ENCODE measurements around the gene NDUFS6.

Gene NDUFS6

GRCh38 chr5:1753490-1753889 is 47.7 kb upstream of the NDUFS6 start:
- no peak for DNase-seq (ENCODE audit: low spot score)
- Histone ChIP-seq H3K4ac (ENCODE audit: low read length) (no peak overlapping the region), H3K4me1 (ENCODE audit: control insufficient read depth in 2 of 2, insufficient read depth in 1 of 2, low read depth in 1 of 2, low read length in 2 of 2) (peaks cover 2 to 8% of the 10 kb centered on the region in 2 donors), H2BK12ac (ENCODE audit: low read length) (no peak overlapping the region), H3K9ac (ENCODE audit: low read depth, low read length, poor library complexity) (no peak overlapping the region), H3K4me3 (ENCODE audit: low read length in 2 of 2) (no peak overlapping the region), H3K27ac (replicated peaks; ENCODE audit: low read length) (no peak overlapping the region), H2BK120ac (ENCODE audit: low read depth, low read length) (no peak overlapping the region), H3K9me3 (replicated peaks in 1 of 2; ENCODE audit: control insufficient read depth in 2 of 2, insufficient read depth in 1 of 2, low read depth in 1 of 2, low read length in 2 of 2) (peaks cover 2 to 5% of the 10 kb centered on the region in 2 donors), H2AK5ac (ENCODE audit: low read depth, low read length) (no peak overlapping the region), H2BK5ac (ENCODE audit: low read length) (no peak overlapping the region), H4K91ac (ENCODE audit: low read depth, low read length, poor library complexity) (no peak overlapping the region), H2AFZ (ENCODE audit: low read length) (no peak overlapping the region), H3K23ac (ENCODE audit: low read depth, low read length, poor library complexity) (no peak overlapping the region), H3K27me3 (ENCODE audit: control insufficient read depth in 3 of 3, insufficient read depth in 3 of 3, low read depth in 1 of 3, low read length in 3 of 3) (no peaks in the 10 kb centered on the region), H2BK15ac (ENCODE audit: low read length) (no peak overlapping the region), H3K36me3 (replicated peaks in 1 of 2; ENCODE audit: control insufficient read depth in 2 of 2, insufficient read depth in 2 of 2, low read length in 2 of 2) (no peaks in the 10 kb centered on the region), H3K18ac (ENCODE audit: low read length) (no peak overlapping the region), H3K4me2 (ENCODE audit: insufficient read depth, low read length, poor library complexity, severe bottlenecking) (no peak overlapping the region), H4K8ac (ENCODE audit: low read depth, low read length) (no peak overlapping the region), H3K79me1 (ENCODE audit: low read depth, low read length) (peaks cover 3% of the 10 kb centered on the region), H3K14ac (ENCODE audit: low read length) (no peak overlapping the region)
- WGBS, 2 donors (ENCODE audit: extremely low coverage in 2 of 2, insufficient read length in 2 of 2, insufficient replicate concordance in 1 of 2): no CpG with 5 or more reads among the region's 8 CpGs

- H3K18ac ChIP-seq (ENCODE audit: low read length): no peak overlapping the region
- no peak overlapping the region for H2AFZ ChIP-seq (ENCODE audit: low read length)
- no peaks in the 10 kb centered on the region for H3K27me3 ChIP-seq (ENCODE audit: control insufficient read depth in 3 of 3, insufficient read depth in 3 of 3, low read depth in 1 of 3, low read length in 3 of 3)
- H2BK12ac ChIP-seq (ENCODE audit: low read length): no peak overlapping the region
- no peak for DNase-seq (ENCODE audit: low spot score)
- H3K23ac ChIP-seq (ENCODE audit: low read depth, low read length, poor library complexity): no peak overlapping the region
- H2BK120ac ChIP-seq (ENCODE audit: low read depth, low read length): no peak overlapping the region
- H3K9ac ChIP-seq (ENCODE audit: low read depth, low read length, poor library complexity): no peak overlapping the region
- no peak overlapping the region for H4K8ac ChIP-seq (ENCODE audit: low read depth, low read length)
- no peaks in the 10 kb centered on the region for H3K36me3 ChIP-seq (replicated peaks in 1 of 2; ENCODE audit: control insufficient read depth in 2 of 2, insufficient read depth in 2 of 2, low read length in 2 of 2)
- H3K4ac ChIP-seq (ENCODE audit: low read length): no peak overlapping the region
- no peak overlapping the region for H3K27ac ChIP-seq (replicated peaks; ENCODE audit: low read length)
- no peak overlapping the region for H2BK5ac ChIP-seq (ENCODE audit: low read length)
- peaks cover 2 to 8% of the 10 kb centered on the region in 2 donors for H3K4me1 ChIP-seq (ENCODE audit: control insufficient read depth in 2 of 2, insufficient read depth in 1 of 2, low read depth in 1 of 2, low read length in 2 of 2)
- H3K9me3 ChIP-seq (replicated peaks in 1 of 2; ENCODE audit: control insufficient read depth in 2 of 2, insufficient read depth in 1 of 2, low read depth in 1 of 2, low read length in 2 of 2): peaks cover 5 to 10% of the 10 kb centered on the region in 2 donors
- H2AK5ac ChIP-seq (ENCODE audit: low read depth, low read length): no peak overlapping the region
- no peak overlapping the region for H3K14ac ChIP-seq (ENCODE audit: low read length)
- no peak overlapping the region for H3K4me3 ChIP-seq (ENCODE audit: low read length in 2 of 2)
- H3K4me2 ChIP-seq (ENCODE audit: insufficient read depth, low read length, poor library complexity, severe bottlenecking): no peak overlapping the region
- H4K91ac ChIP-seq (ENCODE audit: low read depth, low read length, poor library complexity): no peak overlapping the region
- no peak overlapping the region for H2BK15ac ChIP-seq (ENCODE audit: low read length)
- WGBS, 2 donors (ENCODE audit: extremely low coverage in 2 of 2, insufficient read length in 2 of 2, insufficient replicate concordance in 1 of 2): no CpG with 5 or more reads among the region's 14 CpGs
- peaks cover 3% of the 10 kb centered on the region for H3K79me1 ChIP-seq (ENCODE audit: low read depth, low read length)
Measured at GRCh38 chr5:1754531-1755220, 46.5 kb upstream of the NDUFS6 start.

- no CpG with 5 or more reads among the region's 14 CpGs for WGBS, 2 donors (ENCODE audit: extremely low coverage in 2 of 2, insufficient read length in 2 of 2, insufficient replicate concordance in 1 of 2)
- Histone ChIP-seq H3K27me3 (ENCODE audit: control insufficient read depth in 3 of 3, insufficient read depth in 3 of 3, low read depth in 1 of 3, low read length in 3 of 3) (no peaks in the 10 kb centered on the region), H3K4ac (ENCODE audit: low read length) (no peak overlapping the region)
Measured at GRCh38 chr5:1755321-1755949, 45.8 kb upstream of the NDUFS6 start.

GRCh38 chr5:1756481-1756880 is 44.7 kb upstream of the NDUFS6 start:
- peak overlapping the region; percentile 43 for H2AFZ ChIP-seq (ENCODE audit: low read length)
- H3K18ac ChIP-seq (ENCODE audit: low read length): no peak overlapping the region
- no peak overlapping the region for H2BK15ac ChIP-seq (ENCODE audit: low read length)
- H4K8ac ChIP-seq (ENCODE audit: low read depth, low read length): no peak overlapping the region
- no peaks in the 10 kb centered on the region for H3K36me3 ChIP-seq (replicated peaks in 1 of 2; ENCODE audit: control insufficient read depth in 2 of 2, insufficient read depth in 2 of 2, low read length in 2 of 2)
- H2BK5ac ChIP-seq (ENCODE audit: low read length): no peak overlapping the region
- peaks cover 5 to 10% of the 10 kb centered on the region in 2 donors for H3K9me3 ChIP-seq (replicated peaks in 1 of 2; ENCODE audit: control insufficient read depth in 2 of 2, insufficient read depth in 1 of 2, low read depth in 1 of 2, low read length in 2 of 2)
- no peak overlapping the region for H3K23ac ChIP-seq (ENCODE audit: low read depth, low read length, poor library complexity)
- no peak overlapping the region for H2AK5ac ChIP-seq (ENCODE audit: low read depth, low read length)
- no peak overlapping the region for H3K4me3 ChIP-seq (ENCODE audit: low read length in 2 of 2)
- no peak overlapping the region for H2BK12ac ChIP-seq (ENCODE audit: low read length)
- DNase-seq (ENCODE audit: low spot score): no peak
- H3K27ac ChIP-seq (replicated peaks; ENCODE audit: low read length): no peak overlapping the region
- no peaks in the 10 kb centered on the region for H3K27me3 ChIP-seq (ENCODE audit: control insufficient read depth in 3 of 3, insufficient read depth in 3 of 3, low read depth in 1 of 3, low read length in 3 of 3)
- WGBS, 2 donors (ENCODE audit: extremely low coverage in 2 of 2, insufficient read length in 2 of 2, insufficient replicate concordance in 1 of 2): no CpG with 5 or more reads among the region's 11 CpGs
- H3K4me2 ChIP-seq (ENCODE audit: insufficient read depth, low read length, poor library complexity, severe bottlenecking): no peak overlapping the region
- no peak overlapping the region for H4K91ac ChIP-seq (ENCODE audit: low read depth, low read length, poor library complexity)
- peaks cover 1 to 8% of the 10 kb centered on the region in 2 donors for H3K4me1 ChIP-seq (ENCODE audit: control insufficient read depth in 2 of 2, insufficient read depth in 1 of 2, low read depth in 1 of 2, low read length in 2 of 2)
- no peak overlapping the region for H3K4ac ChIP-seq (ENCODE audit: low read length)
- no peak overlapping the region for H2BK120ac ChIP-seq (ENCODE audit: low read depth, low read length)
- no peaks in the 10 kb centered on the region for H3K79me1 ChIP-seq (ENCODE audit: low read depth, low read length)
- no peak overlapping the region for H3K14ac ChIP-seq (ENCODE audit: low read length)
- no peak overlapping the region for H3K9ac ChIP-seq (ENCODE audit: low read depth, low read length, poor library complexity)

More at GRCh38 chr5:1755321-1755949, 45.8 kb upstream of the NDUFS6 start:
- H3K14ac ChIP-seq (ENCODE audit: low read length): no peak overlapping the region
- no peaks in the 10 kb centered on the region for H3K36me3 ChIP-seq (replicated peaks in 1 of 2; ENCODE audit: control insufficient read depth in 2 of 2, insufficient read depth in 2 of 2, low read length in 2 of 2)
- H3K27ac ChIP-seq (replicated peaks; ENCODE audit: low read length): no peak overlapping the region
- no peak for DNase-seq (ENCODE audit: low spot score)
- H3K4me1 ChIP-seq (ENCODE audit: control insufficient read depth in 2 of 2, insufficient read depth in 1 of 2, low read depth in 1 of 2, low read length in 2 of 2): peaks cover 2 to 8% of the 10 kb centered on the region in 2 donors
- H3K4me3 ChIP-seq (ENCODE audit: low read length in 2 of 2): no peak overlapping the region
- no peak overlapping the region for H3K4me2 ChIP-seq (ENCODE audit: insufficient read depth, low read length, poor library complexity, severe bottlenecking)
- no peak overlapping the region for H2BK5ac ChIP-seq (ENCODE audit: low read length)
- H4K91ac ChIP-seq (ENCODE audit: low read depth, low read length, poor library complexity): no peak overlapping the region
- H2BK12ac ChIP-seq (ENCODE audit: low read length): no peak overlapping the region
- no peak overlapping the region for H4K8ac ChIP-seq (ENCODE audit: low read depth, low read length)
- no peak overlapping the region for H2BK15ac ChIP-seq (ENCODE audit: low read length)
- peak overlapping the region; percentile 43 for H2AFZ ChIP-seq (ENCODE audit: low read length)
- peaks cover 5 to 10% of the 10 kb centered on the region in 2 donors for H3K9me3 ChIP-seq (replicated peaks in 1 of 2; ENCODE audit: control insufficient read depth in 2 of 2, insufficient read depth in 1 of 2, low read depth in 1 of 2, low read length in 2 of 2)
- H3K18ac ChIP-seq (ENCODE audit: low read length): peak overlapping the region; percentile 13
- H3K79me1 ChIP-seq (ENCODE audit: low read depth, low read length): no peaks in the 10 kb centered on the region
- no peak overlapping the region for H3K23ac ChIP-seq (ENCODE audit: low read depth, low read length, poor library complexity)
- no peak overlapping the region for H2AK5ac ChIP-seq (ENCODE audit: low read depth, low read length)
- H3K9ac ChIP-seq (ENCODE audit: low read depth, low read length, poor library complexity): no peak overlapping the region
- H2BK120ac ChIP-seq (ENCODE audit: low read depth, low read length): no peak overlapping the region
